Uterus (tissue), 2 donors: Measurements from ENCODE around the gene MSI1.

ENCODE experiments used
- CTCF ChIP-seq, 4 experiments: fragments of 200-600 bp in 2 of 4; fragments of 450-650 bp in 2 of 4; sonication (generic) in 2 of 4; IDR thresholded peaks; one replicate each; pipeline ENCODE4 v1.5.1; 2016 to 2019; ENCODE audit warnings: antibody characterized with exemption in 4 of 4, mild to moderate bottlenecking in 2 of 4, moderate library complexity in 1 of 4
- POLR2A ChIP-seq, 2 donors: fragments of 450-650 bp; IDR thresholded peaks; one replicate each; pipeline ENCODE4 v1.6.1; 2016; ENCODE audit warnings: antibody characterized with exemption in 2 of 2, mild to moderate bottlenecking in 1 of 2, moderate library complexity in 1 of 2

GRCh38 chr12:120361506-120362208, 7.3 kb downstream of the MSI1 start:
- TF ChIP-seq CTCF (IDR thresholded peaks at IDR 0.05) = no peak
- peak in 1 of 2 donors; percentile 30 for TF ChIP-seq POLR2A (IDR thresholded peaks at IDR 0.05)
